AG09309 (cell line): ENCODE measurements around the gene TOMM40L.
"Not testable (repeated sequence)": the region's sequence is repeated elsewhere in the genome, so short reads cannot be mapped to it uniquely, and the experiment has no call there.

ENCODE experiments used
- DNase-seq: peaks from one replicate; pipeline ENCODE4 v3.0.0-alpha.2; 2010; ENCODE audit warnings: low read depth
- H3K4me3 ChIP-seq: 2 replicates; pipeline ENCODE4 v1.5.1; 2011; ENCODE audit warnings: mild to moderate bottlenecking, low read depth, low read length, moderate library complexity; ENCODE audit not compliant: control insufficient read depth
- CTCF ChIP-seq: IDR thresholded peaks from 2 replicates; pipeline ENCODE4 v1.5.1; 2011; ENCODE audit warnings: mild to moderate bottlenecking, low read depth, low read length, inconsistent platforms; ENCODE audit not compliant: insufficient read depth, control insufficient read depth; ENCODE audit errors: missing control alignments

The TOMM40L gene

GRCh38 chr1:161250829-161251228 lies 25.0 kb downstream of the TOMM40L start:
- DNase-seq: no peak
- H3K4me3 ChIP-seq: no peak overlapping the region
- no peak for TF ChIP-seq CTCF

GRCh38 chr1:161251579-161251978 lies 25.7 kb downstream of the TOMM40L start:
- DNase-seq: no peak
- no peak overlapping the region for H3K4me3 ChIP-seq
- no peak for TF ChIP-seq CTCF

- DNase-seq, H3K4me3 ChIP-seq: not testable (repeated sequence)
Observed at GRCh38 chr1:161255302-161255701, 29.4 kb downstream of the TOMM40L start.

GRCh38 chr1:161255955-161256520 lies 30.2 kb downstream of the TOMM40L start:
- H3K4me3 ChIP-seq, DNase-seq: not testable (repeated sequence)

- not testable (repeated sequence) for DNase-seq, H3K4me3 ChIP-seq
Observed at GRCh38 chr1:161257109-161257508, 31.2 kb downstream of the TOMM40L start.

GRCh38 chr1:161258439-161259344 lies 32.8 kb downstream of the TOMM40L start, which contains the start of gene PCP4L1:
Gene PCP4L1 (plus strand): TSS chr1:161258745. CDS start chr1:161258975, 230 bp downstream.
- no peak for TF ChIP-seq CTCF
- DNase-seq: no peak
- H3K4me3 ChIP-seq: peak within 1 kb of the TSS; percentile 43

- no peak for TF ChIP-seq CTCF
- no peak for DNase-seq
- H3K4me3 ChIP-seq: no peak overlapping the region
Observed at GRCh38 chr1:161259345-161259702, 33.5 kb downstream of the TOMM40L start.

GRCh38 chr1:161259765-161260164 lies 33.9 kb downstream of the TOMM40L start:
- H3K4me3 ChIP-seq: no peak overlapping the region
- DNase-seq: no peak
- no peak for TF ChIP-seq CTCF
